ENCODE data around the gene STAP2. TPM values are rescaled to one million over a fixed set of nuclear protein-coding genes. Genes with fewer than 3 reads are reported as not detected.
A peak's percentile ranks its signal among the peaks of the same experiment; 100 is the strongest.

The STAP2 gene
- total RNA-seq, 2 experiments from 2014 or later = 1.7 to 1.8 TPM

DNA sequence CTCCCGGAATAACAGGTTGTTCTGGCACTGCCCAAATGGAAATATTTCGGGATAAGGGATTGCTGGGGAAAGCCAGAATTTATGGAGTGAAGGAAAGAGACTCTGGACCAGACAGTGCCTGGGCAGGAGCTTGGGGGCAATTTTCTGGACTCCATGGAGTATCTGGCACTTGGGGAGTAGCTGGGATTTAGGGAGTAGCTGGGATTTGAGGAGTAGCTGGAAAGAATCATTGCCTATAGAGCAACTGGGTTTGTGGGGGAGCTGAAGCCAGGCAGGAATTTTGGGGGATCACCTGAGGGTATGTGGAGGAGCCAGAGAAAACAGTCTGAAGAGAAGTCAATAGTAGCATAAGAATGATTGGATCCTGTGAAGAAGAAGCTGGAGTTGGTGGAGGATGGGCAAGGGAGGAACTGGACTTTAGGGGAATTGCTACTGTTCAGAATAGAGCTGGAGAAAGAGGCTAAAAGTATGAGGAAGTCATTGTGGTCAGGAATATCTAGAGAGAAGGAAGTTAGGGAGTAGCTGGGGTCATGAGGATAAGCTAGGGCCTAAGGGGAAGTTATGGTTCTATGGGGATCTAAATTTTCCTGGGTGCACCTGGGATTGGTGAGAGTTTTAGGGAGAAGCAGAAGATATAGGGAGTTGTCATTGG is 19.4 kb downstream of the STAP2 start:
- Histone ChIP-seq H3K27ac (ENCODE audit: low read depth in 1 of 2, low read length in 2 of 2) (no peak overlapping the region), H3K4me1 (ENCODE audit: insufficient read depth, low read length) (no peaks in the 10 kb centered on the region), H3K36me3 (ENCODE audit: insufficient read depth, low read length) (no peaks in the 10 kb centered on the region), H3K27me3 (ENCODE audit: control insufficient read depth in 1 of 2, insufficient read depth in 2 of 2, low read length in 2 of 2) (no peaks in the 10 kb centered on the region), H3K9me3 (ENCODE audit: control insufficient read depth in 1 of 2, insufficient read depth in 1 of 2, low read length in 2 of 2) (no peaks in the 10 kb centered on the region), H3K4me3 (ENCODE audit: low read length) (no peak overlapping the region)
- ChIA-PET POLR2A (interaction anchor here (0.6 to 1.4 kb wide), 2 partner anchors 36 to 52 kb away, joined by 4 read pairs; no protein-coding TSS in a partner anchor), CTCF (interaction anchor here (0.9 kb wide), 1 partner anchor 33 kb away, joined by 3 read pairs; no protein-coding TSS in a partner anchor)
- Mint-ChIP-seq H3K27ac (peak overlapping the region; percentile 16), H3K9me3 (peaks cover 2% of the 10 kb centered on the region), H3K4me3 (no peak overlapping the region), H3K36me3 (ENCODE audit: low read depth) (no peaks in the 10 kb centered on the region), H3K4me1 (ENCODE audit: low read depth) (no peaks in the 10 kb centered on the region), H3K27me3 (no peaks in the 10 kb centered on the region)
- ATAC-seq (ENCODE audit: poor library complexity) = no peak
- intact Hi-C loops (cut with DNase I, micrococcal nuclease) = no loop called here
- DNase-seq = no peak
- TF ChIP-seq, protein P1, sequence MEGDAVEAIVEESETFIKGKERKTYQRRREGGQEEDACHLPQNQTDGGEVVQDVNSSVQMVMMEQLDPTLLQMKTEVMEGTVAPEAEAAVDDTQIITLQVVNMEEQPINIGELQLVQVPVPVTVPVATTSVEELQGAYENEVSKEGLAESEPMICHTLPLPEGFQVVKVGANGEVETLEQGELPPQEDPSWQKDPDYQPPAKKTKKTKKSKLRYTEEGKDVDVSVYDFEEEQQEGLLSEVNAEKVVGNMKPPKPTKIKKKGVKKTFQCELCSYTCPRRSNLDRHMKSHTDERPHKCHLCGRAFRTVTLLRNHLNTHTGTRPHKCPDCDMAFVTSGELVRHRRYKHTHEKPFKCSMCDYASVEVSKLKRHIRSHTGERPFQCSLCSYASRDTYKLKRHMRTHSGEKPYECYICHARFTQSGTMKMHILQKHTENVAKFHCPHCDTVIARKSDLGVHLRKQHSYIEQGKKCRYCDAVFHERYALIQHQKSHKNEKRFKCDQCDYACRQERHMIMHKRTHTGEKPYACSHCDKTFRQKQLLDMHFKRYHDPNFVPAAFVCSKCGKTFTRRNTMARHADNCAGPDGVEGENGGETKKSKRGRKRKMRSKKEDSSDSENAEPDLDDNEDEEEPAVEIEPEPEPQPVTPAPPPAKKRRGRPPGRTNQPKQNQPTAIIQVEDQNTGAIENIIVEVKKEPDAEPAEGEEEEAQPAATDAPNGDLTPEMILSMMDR (IDR thresholded peaks at IDR 0.05) = no peak

DNA sequence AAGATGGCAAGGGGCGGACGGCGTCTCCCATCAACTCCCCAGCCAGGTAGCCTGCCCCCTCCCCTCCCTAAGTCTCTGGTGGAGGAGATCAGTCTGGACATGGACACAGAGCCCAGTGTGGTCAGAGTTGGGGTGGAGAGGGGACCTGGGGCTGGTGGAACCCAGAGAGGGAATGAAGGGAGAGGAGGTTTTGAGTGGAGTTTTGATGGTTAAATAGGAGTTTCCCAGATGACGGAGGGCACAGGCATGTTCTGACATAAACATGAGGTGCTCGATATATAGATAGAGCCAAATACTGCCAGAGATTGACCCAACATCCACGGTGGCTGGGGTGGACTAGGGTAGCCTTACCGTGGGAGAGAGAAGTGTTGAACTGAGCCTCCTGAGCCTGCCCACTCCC is 20.2 kb downstream of the STAP2 start:
- Histone ChIP-seq H3K27me3 (ENCODE audit: control insufficient read depth in 1 of 2, insufficient read depth in 2 of 2, low read length in 2 of 2) (no peaks in the 10 kb centered on the region), H3K4me1 (ENCODE audit: insufficient read depth, low read length) (no peaks in the 10 kb centered on the region), H3K36me3 (ENCODE audit: insufficient read depth, low read length) (no peaks in the 10 kb centered on the region), H3K9me3 (ENCODE audit: control insufficient read depth in 1 of 2, insufficient read depth in 1 of 2, low read length in 2 of 2) (no peaks in the 10 kb centered on the region), H3K27ac (ENCODE audit: low read depth in 1 of 2, low read length in 2 of 2) (no peak overlapping the region), H3K4me3 (ENCODE audit: low read length) (no peak overlapping the region)
- Mint-ChIP-seq H3K4me1 (ENCODE audit: low read depth) (no peaks in the 10 kb centered on the region), H3K36me3 (ENCODE audit: low read depth) (no peaks in the 10 kb centered on the region), H3K4me3 (no peak overlapping the region), H3K9me3 (peaks cover 2% of the 10 kb centered on the region), H3K27me3 (no peaks in the 10 kb centered on the region), H3K27ac (no peak overlapping the region)
- DNase-seq = no peak
- TF ChIP-seq, protein P1 (IDR thresholded peaks at IDR 0.05) = no peak
- CTCF ChIA-PET = no interaction called here
- no peak for ATAC-seq (ENCODE audit: poor library complexity)
- POLR2A ChIA-PET = no interaction called here
- intact Hi-C loops (cut with DNase I, micrococcal nuclease) = no loop called here

DNA sequence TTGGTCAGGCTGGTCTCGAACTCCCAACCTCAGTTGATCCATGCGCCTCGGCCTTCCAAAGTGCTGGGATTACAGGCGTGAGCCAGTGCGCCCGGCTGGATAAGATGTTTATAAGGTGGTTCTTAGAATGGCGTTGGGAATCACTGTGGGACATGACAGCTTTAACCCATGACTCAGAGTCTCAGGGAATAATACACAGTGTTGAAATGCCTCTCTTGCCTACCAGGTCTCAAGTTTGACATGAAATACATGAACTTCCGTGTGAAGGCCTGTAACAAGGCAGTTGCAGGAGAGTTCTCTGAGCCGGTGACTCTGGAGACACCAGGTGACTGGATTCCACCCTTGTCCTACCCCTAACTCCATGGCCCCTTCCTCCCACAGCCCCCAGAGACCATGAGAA is 21.7 kb downstream of the STAP2 start:
- H3K27ac Mint-ChIP-seq = no peak overlapping the region
- no peaks in the 10 kb centered on the region for H3K36me3 Mint-ChIP-seq (ENCODE audit: low read depth)
- H3K27me3 Mint-ChIP-seq = no peaks in the 10 kb centered on the region
- Histone ChIP-seq H3K4me1 (ENCODE audit: insufficient read depth, low read length) (no peaks in the 10 kb centered on the region), H3K4me3 (ENCODE audit: low read length) (no peak overlapping the region), H3K36me3 (ENCODE audit: insufficient read depth, low read length) (no peaks in the 10 kb centered on the region), H3K27ac (ENCODE audit: low read depth in 1 of 2, low read length in 2 of 2) (no peak overlapping the region), H3K27me3 (ENCODE audit: control insufficient read depth in 1 of 2, insufficient read depth in 2 of 2, low read length in 2 of 2) (no peaks in the 10 kb centered on the region), H3K9me3 (ENCODE audit: control insufficient read depth in 1 of 2, insufficient read depth in 1 of 2, low read length in 2 of 2) (no peaks in the 10 kb centered on the region)
- no peak for ATAC-seq (ENCODE audit: poor library complexity)
- TF ChIP-seq, protein P1 (IDR thresholded peaks at IDR 0.05) = no peak
- ChIA-PET POLR2A (no interaction called here), CTCF (no interaction called here)
- H3K9me3 Mint-ChIP-seq = peaks cover 2% of the 10 kb centered on the region
- no peak for DNase-seq
- H3K4me1 Mint-ChIP-seq (ENCODE audit: low read depth) = no peaks in the 10 kb centered on the region
- intact Hi-C loops (cut with DNase I, micrococcal nuclease) = no loop called here
- no peak overlapping the region for H3K4me3 Mint-ChIP-seq
